ENCODE measurements around the gene IGFALS.

IGFALS gene

GRCh38 chr16:1766231-1766630 is 27.3 kb downstream of the IGFALS start:
- H3K9me2 ChIP-seq (replicated peaks; ENCODE audit: insufficient read depth, low read length): no peaks in the 10 kb centered on the region
- 0 out of 2 replicates have a peak, but pooled peaks cover 7% of the 10 kb centered on the region for H3F3A ChIP-seq (ENCODE audit: insufficient read depth)
- H3K4me3 ChIP-seq (ENCODE audit: insufficient read depth, low read length, poor library complexity, severe bottlenecking): no peak overlapping the region
- no peak overlapping the region for H3K9ac ChIP-seq (ENCODE audit: low read length)
- no peaks in the 10 kb centered on the region for H3K9me3 ChIP-seq (ENCODE audit: insufficient read depth, low read length)
- no peak overlapping the region for H3K27ac ChIP-seq (ENCODE audit: low read depth, low read length)
- no peak overlapping the region for H3K4me2 ChIP-seq (ENCODE audit: low read depth, low read length, poor library complexity, severe bottlenecking)
- H2AFZ ChIP-seq (ENCODE audit: low read depth, low read length, severe bottlenecking): no peak overlapping the region
- no peak for TF ChIP-seq CTCF (IDR thresholded peaks at IDR 0.05; ENCODE audit: insufficient read depth, low read length, poor library complexity, severe bottlenecking)
- TF ChIP-seq EZH2phosphoT487 (conservative IDR thresholded peaks at IDR 0.05; ENCODE audit: low read length): no peak
- H3K79me2 ChIP-seq (ENCODE audit: insufficient read depth, low read length): no peaks in the 10 kb centered on the region
- H4K20me1 ChIP-seq (ENCODE audit: low read depth, low read length): no peaks in the 10 kb centered on the region
- H3K27me3 ChIP-seq (ENCODE audit: low read length): no peaks in the 10 kb centered on the region
- no peaks in the 10 kb centered on the region for H3K36me3 ChIP-seq (ENCODE audit: low read length)

GRCh38 chr16:1765826-1766225 is 27.7 kb downstream of the IGFALS start:
- Histone ChIP-seq H3K79me2 (ENCODE audit: insufficient read depth, low read length) (no peaks in the 10 kb centered on the region), H3K9me3 (ENCODE audit: insufficient read depth, low read length) (no peaks in the 10 kb centered on the region), H3K27ac (ENCODE audit: low read depth, low read length) (no peak overlapping the region), H3K27me3 (ENCODE audit: low read length) (no peaks in the 10 kb centered on the region), H3K36me3 (ENCODE audit: low read length) (no peaks in the 10 kb centered on the region), H2AFZ (ENCODE audit: low read depth, low read length, severe bottlenecking) (no peak overlapping the region), H3K9ac (ENCODE audit: low read length) (no peak overlapping the region), H3F3A (ENCODE audit: insufficient read depth) (0 out of 2 replicates have a peak, but pooled peaks cover 7% of the 10 kb centered on the region), H3K4me3 (ENCODE audit: insufficient read depth, low read length, poor library complexity, severe bottlenecking) (no peak overlapping the region), H3K9me2 (replicated peaks; ENCODE audit: insufficient read depth, low read length) (no peaks in the 10 kb centered on the region), H3K4me2 (ENCODE audit: low read depth, low read length, poor library complexity, severe bottlenecking) (no peak overlapping the region), H4K20me1 (ENCODE audit: low read depth, low read length) (no peaks in the 10 kb centered on the region)
- TF ChIP-seq CTCF (IDR thresholded peaks at IDR 0.05; ENCODE audit: insufficient read depth, low read length, poor library complexity, severe bottlenecking) (no peak), EZH2phosphoT487 (conservative IDR thresholded peaks at IDR 0.05; ENCODE audit: low read length) (no peak)

- Histone ChIP-seq H3K9ac (ENCODE audit: low read length) (no peak overlapping the region), H2AFZ (ENCODE audit: low read depth, low read length, severe bottlenecking) (no peak overlapping the region), H3K4me2 (ENCODE audit: low read depth, low read length, poor library complexity, severe bottlenecking) (no peak overlapping the region), H3K79me2 (ENCODE audit: insufficient read depth, low read length) (no peaks in the 10 kb centered on the region), H3K36me3 (ENCODE audit: low read length) (no peaks in the 10 kb centered on the region), H3K27ac (ENCODE audit: low read depth, low read length) (no peak overlapping the region), H4K20me1 (ENCODE audit: low read depth, low read length) (no peaks in the 10 kb centered on the region), H3K4me3 (ENCODE audit: insufficient read depth, low read length, poor library complexity, severe bottlenecking) (no peak overlapping the region), H3K9me3 (ENCODE audit: insufficient read depth, low read length) (no peaks in the 10 kb centered on the region), H3K9me2 (replicated peaks; ENCODE audit: insufficient read depth, low read length) (no peaks in the 10 kb centered on the region), H3F3A (ENCODE audit: insufficient read depth) (0 out of 2 replicates have a peak, but pooled peaks cover 1% of the 10 kb centered on the region), H3K27me3 (ENCODE audit: low read length) (no peaks in the 10 kb centered on the region)
- no peak for TF ChIP-seq CTCF (IDR thresholded peaks at IDR 0.05; ENCODE audit: insufficient read depth, low read length, poor library complexity, severe bottlenecking)
- no peak for TF ChIP-seq EZH2phosphoT487 (conservative IDR thresholded peaks at IDR 0.05; ENCODE audit: low read length)
These were observed 28.5 kb downstream of the IGFALS start for GRCh38 chr16:1764971-1765370.
